Ovary (tissue), 3 donors: ENCODE results near the gene CADM4.

Source experiments
- CTCF ChIP-seq, 3 donors: fragments of 450-650 bp in 2 of 3; fragments of 200-600 bp in 1 of 3; IDR thresholded peaks; one replicate each; pipeline versions ENCODE4 v1.5.1 to v1.8.0; 2016 to 2022; ENCODE audit warnings: antibody characterized with exemption in 3 of 3, mild to moderate bottlenecking in 1 of 3
- POLR2A ChIP-seq: fragments of 450-650 bp; IDR thresholded peaks from one replicate; pipeline ENCODE4 v1.6.1; 2017; ENCODE audit warnings: antibody characterized with exemption, mild to moderate bottlenecking, moderate library complexity
- donor health status: DM: no; HTN: no; CAD: no.

DNA sequence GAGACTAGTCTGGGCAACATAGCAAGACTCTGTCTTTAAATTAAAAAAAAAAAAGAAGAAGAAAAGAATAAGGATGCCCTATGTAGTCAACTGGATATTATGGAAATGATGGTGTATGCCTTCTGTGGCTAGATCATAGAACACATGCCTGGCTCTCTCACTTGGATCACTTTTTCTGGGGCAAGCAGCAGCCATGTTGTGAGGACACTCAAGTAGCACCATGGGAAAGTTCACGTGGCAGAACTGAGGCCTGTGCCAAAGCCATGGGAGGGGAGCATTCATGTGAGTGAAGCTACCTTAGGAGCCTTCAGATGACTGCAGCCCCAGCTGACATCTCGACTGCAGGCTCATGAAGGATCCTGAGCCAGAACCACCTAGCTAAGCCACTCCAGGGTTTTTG, 18.4 kb upstream of the CADM4 start:
- no peak for TF ChIP-seq CTCF (IDR thresholded peaks at IDR 0.05)
- TF ChIP-seq POLR2A, result no peak
